ENCODE measurements around the gene LGALS14. TPM values are rescaled to one million over a fixed set of nuclear protein-coding genes. Genes with fewer than 3 reads are reported as not detected.
A peak's percentile ranks its signal among the peaks of the same experiment; 100 is the strongest.

LGALS14 gene
- total and polyA plus RNA-seq, 2 of the 8 experiments (the other 6 are each of a cell fraction or from before 2014, with no cell fraction given): 0.50 to 0.77 TPM

DNA sequence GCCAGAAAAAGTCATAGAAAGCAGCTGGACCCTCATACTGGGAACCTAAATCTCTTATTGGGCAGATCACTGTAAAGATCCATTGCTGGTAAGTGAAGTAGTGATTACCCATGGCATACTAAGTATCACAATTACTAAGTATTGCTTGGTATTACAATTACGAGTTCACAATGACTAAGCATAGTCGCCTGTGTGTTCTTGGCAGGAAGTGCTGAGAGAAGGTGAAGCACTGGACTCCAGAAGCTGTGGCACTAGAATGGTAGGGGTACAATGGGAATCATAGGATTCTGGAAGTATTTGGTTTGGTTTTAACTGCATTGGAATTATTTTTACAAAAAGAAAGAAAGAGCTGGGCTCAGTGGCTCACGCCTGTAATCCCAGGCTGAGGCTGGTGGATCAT, 28.3 kb upstream of the LGALS14 start:
- H2BK120ac ChIP-seq (replicated peaks; ENCODE audit: low read depth, low read length): no peak overlapping the region

More for the DNA sequence above, 28.3 kb upstream of the LGALS14 start:
- no peak overlapping the region for H3K14ac ChIP-seq (ENCODE audit: insufficient read length)
- H4K20me1 ChIP-seq (replicated peaks in 1 of 2; ENCODE audit: control insufficient read depth in 1 of 2, insufficient read depth in 2 of 2, low read length in 2 of 2): peaks cover 0 to 4% of the 10 kb centered on the region in 2 experiments
- peak in 1 of 2 experiments; percentile 4 for DNase-seq (ENCODE audit: low read depth in 1 of 2, low spot score in 2 of 2)
- H3K79me1 ChIP-seq (ENCODE audit: low read depth, low read length): no peaks in the 10 kb centered on the region
- H3K79me2 ChIP-seq (ENCODE audit: control insufficient read depth in 1 of 2, insufficient read depth in 2 of 2, low read length in 2 of 2): no peaks in the 10 kb centered on the region
- TF ChIP-seq SUZ12 (IDR thresholded peaks at IDR 0.05; ENCODE audit: low read length) (no peak), CREB1 (IDR thresholded peaks at IDR 0.05) (no peak), SIRT6 (IDR thresholded peaks at IDR 0.05; ENCODE audit: low read length) (no peak), EP300 (IDR thresholded peaks at IDR 0.05; ENCODE audit: borderline replicate concordance in 1 of 2, low read depth in 2 of 2, low read length in 2 of 2) (no peak), FOSL1 (IDR thresholded peaks at IDR 0.05; ENCODE audit: insufficient read depth, low read depth, low read length) (no peak), JUND (IDR thresholded peaks at IDR 0.05; ENCODE audit: low read length) (no peak), PHF8 (conservative IDR thresholded peaks at IDR 0.05; ENCODE audit: low read depth, low read length) (no peak), GABPA (IDR thresholded peaks at IDR 0.05; ENCODE audit: borderline replicate concordance, insufficient read depth, low read length) (no peak), RXRA (IDR thresholded peaks at IDR 0.05; ENCODE audit: insufficient read depth, low read depth, low read length) (no peak), TCF12 (IDR thresholded peaks at IDR 0.05; ENCODE audit: low read depth, low read length) (no peak)
- TF ChIP-seq, protein P1, sequence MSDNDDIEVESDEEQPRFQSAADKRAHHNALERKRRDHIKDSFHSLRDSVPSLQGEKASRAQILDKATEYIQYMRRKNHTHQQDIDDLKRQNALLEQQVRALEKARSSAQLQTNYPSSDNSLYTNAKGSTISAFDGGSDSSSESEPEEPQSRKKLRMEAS (IDR thresholded peaks at IDR 0.05): no peak
- no peak overlapping the region for H3K18ac ChIP-seq (ENCODE audit: extremely low read depth, low read length)
- no peak overlapping the region for H2BK5ac ChIP-seq (ENCODE audit: low read depth, low read length)
- no peaks in the 10 kb centered on the region for H3K23me2 ChIP-seq (ENCODE audit: low read depth, low read length)
- no peak overlapping the region for H4K8ac ChIP-seq (ENCODE audit: extremely low read depth, insufficient read depth, low read length)
- WGBS, 2 experiments (ENCODE audit: extremely low coverage in 1 of 2, insufficient coverage in 1 of 2, insufficient read length in 1 of 2, insufficient replicate concordance in 2 of 2, low coverage in 1 of 2, low lambda C conversion rate in 2 of 2, missing lambda C conversion rate in 1 of 2): 85% methylated on average over 3 of the region's 3 CpGs; no CpG with 5 or more reads in 1 of the 2 experiments
- FAIRE-seq: no peak
- no peak overlapping the region for H2BK12ac ChIP-seq (ENCODE audit: low read depth, low read length)
- ChIA-PET POLR2A (ENCODE audit: partially characterized antibody) (interaction anchor here (0.6 to 1.8 kb wide), 2 partner anchors 197 to 240 kb away, joined by 4 to 5 read pairs; partner anchors contain the start of gene RPS16), CTCF (ENCODE audit: partially characterized antibody) (interaction anchor here (0.7 to 7.2 kb wide), 7 partner anchors 73 to 201 kb away, joined by 3 to 108 read pairs (median 25); no protein-coding TSS in a partner anchor)
- H4K5ac ChIP-seq (ENCODE audit: insufficient read length, low read depth, low read length): no peak overlapping the region
- no peaks in the 10 kb centered on the region for H3K9me3 ChIP-seq (ENCODE audit: insufficient read depth in 2 of 2, low read depth in 1 of 2, low read length in 1 of 2)
- H3K4ac ChIP-seq (replicated peaks; ENCODE audit: insufficient read length, low read depth, low read length): no peak overlapping the region
- no peak overlapping the region for H3K23ac ChIP-seq (ENCODE audit: insufficient read length)
- peaks cover 0 to 7% (median 2%) of the 10 kb centered on the region in 4 experiments; a peak in 2 of 7 replicates for H3K4me1 ChIP-seq (replicated peaks in 1 of 4; ENCODE audit: control insufficient read depth in 3 of 4, insufficient read depth in 4 of 4, low read length in 3 of 4)
- H4K91ac ChIP-seq (replicated peaks; ENCODE audit: insufficient read length, low read length): no peak overlapping the region
- H3K4me2 ChIP-seq (ENCODE audit: insufficient read depth in 1 of 2, low read depth in 2 of 2, low read length in 2 of 2): no peak overlapping the region
- H3K36me3 ChIP-seq (ENCODE audit: control insufficient read depth in 2 of 4, insufficient read depth in 4 of 4, low read length in 3 of 4): no peaks in the 10 kb centered on the region
- no peak overlapping the region for H2BK20ac ChIP-seq (ENCODE audit: low read length)
- H2AFZ ChIP-seq (ENCODE audit: low read length): no peak overlapping the region
- no peak overlapping the region for H2AK5ac ChIP-seq (ENCODE audit: low read depth, low read length)
- no peaks in the 10 kb centered on the region for H3K27me3 ChIP-seq (replicated peaks in 1 of 4; ENCODE audit: control insufficient read depth in 3 of 4, extremely low read depth in 1 of 4, insufficient read depth in 3 of 4, low read length in 3 of 4)
- no peak overlapping the region for H3K4me3 ChIP-seq (ENCODE audit: extremely low read depth in 1 of 4, insufficient read depth in 2 of 4, low read depth in 3 of 4, low read length in 4 of 4)
- H3K56ac ChIP-seq (replicated peaks; ENCODE audit: insufficient read length, low read depth, low read length): no peak overlapping the region
- no peak overlapping the region for H3K9ac ChIP-seq (replicated peaks in 1 of 4; ENCODE audit: extremely low read depth in 1 of 4, low read depth in 3 of 4, low read length in 3 of 4)
- no peak overlapping the region for H3K27ac ChIP-seq (ENCODE audit: low read depth, low read length)
- no peak overlapping the region for H2BK15ac ChIP-seq (ENCODE audit: low read length)

All from H1 (cell line).